ENCODE measurements around the gene CDRT4. TPM values are rescaled to one million over a fixed set of nuclear protein-coding genes. Genes with fewer than 3 reads are reported as not detected.

CDRT4 gene
- total RNA-seq, 1 donor from 2014 or later: 10.1 TPM

DNA sequence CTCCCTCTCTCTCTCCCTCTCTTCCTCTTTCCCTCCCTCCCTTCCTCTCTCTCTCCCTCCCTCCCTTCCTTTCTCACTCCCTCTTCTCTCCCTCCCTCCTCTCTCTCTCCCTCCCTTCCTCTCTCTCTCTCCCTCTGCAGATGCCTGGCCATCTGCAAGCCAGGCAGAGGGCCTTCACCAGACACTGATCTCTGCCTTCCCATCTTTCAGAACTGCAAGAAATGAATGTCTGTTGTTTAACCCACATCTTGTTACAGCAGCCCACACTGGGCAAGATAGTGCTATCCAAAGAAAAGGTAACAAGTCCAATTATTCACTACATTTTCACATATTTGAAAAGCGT, 26.2 kb upstream of the CDRT4 start:
- DNase-seq (ENCODE audit: extremely low spot score, unreplicated experiment): no peak
- no peaks in the 10 kb centered on the region for H3K9me3 Mint-ChIP-seq (ENCODE audit: unreplicated experiment)
- H3K4me1 Mint-ChIP-seq (ENCODE audit: unreplicated experiment): peaks cover 50% of the 10 kb centered on the region
- no peaks in the 10 kb centered on the region for H3K27me3 Mint-ChIP-seq (ENCODE audit: unreplicated experiment)
- H3K27ac Mint-ChIP-seq (ENCODE audit: unreplicated experiment): peak overlapping the region; percentile 73
- H3K4me3 Mint-ChIP-seq (ENCODE audit: unreplicated experiment): no peak overlapping the region
- H3K36me3 Mint-ChIP-seq (ENCODE audit: unreplicated experiment): peaks cover 25% of the 10 kb centered on the region
- TF ChIP-seq, protein P1, sequence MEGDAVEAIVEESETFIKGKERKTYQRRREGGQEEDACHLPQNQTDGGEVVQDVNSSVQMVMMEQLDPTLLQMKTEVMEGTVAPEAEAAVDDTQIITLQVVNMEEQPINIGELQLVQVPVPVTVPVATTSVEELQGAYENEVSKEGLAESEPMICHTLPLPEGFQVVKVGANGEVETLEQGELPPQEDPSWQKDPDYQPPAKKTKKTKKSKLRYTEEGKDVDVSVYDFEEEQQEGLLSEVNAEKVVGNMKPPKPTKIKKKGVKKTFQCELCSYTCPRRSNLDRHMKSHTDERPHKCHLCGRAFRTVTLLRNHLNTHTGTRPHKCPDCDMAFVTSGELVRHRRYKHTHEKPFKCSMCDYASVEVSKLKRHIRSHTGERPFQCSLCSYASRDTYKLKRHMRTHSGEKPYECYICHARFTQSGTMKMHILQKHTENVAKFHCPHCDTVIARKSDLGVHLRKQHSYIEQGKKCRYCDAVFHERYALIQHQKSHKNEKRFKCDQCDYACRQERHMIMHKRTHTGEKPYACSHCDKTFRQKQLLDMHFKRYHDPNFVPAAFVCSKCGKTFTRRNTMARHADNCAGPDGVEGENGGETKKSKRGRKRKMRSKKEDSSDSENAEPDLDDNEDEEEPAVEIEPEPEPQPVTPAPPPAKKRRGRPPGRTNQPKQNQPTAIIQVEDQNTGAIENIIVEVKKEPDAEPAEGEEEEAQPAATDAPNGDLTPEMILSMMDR (IDR thresholded peaks at IDR 0.05): no peak

DNA sequence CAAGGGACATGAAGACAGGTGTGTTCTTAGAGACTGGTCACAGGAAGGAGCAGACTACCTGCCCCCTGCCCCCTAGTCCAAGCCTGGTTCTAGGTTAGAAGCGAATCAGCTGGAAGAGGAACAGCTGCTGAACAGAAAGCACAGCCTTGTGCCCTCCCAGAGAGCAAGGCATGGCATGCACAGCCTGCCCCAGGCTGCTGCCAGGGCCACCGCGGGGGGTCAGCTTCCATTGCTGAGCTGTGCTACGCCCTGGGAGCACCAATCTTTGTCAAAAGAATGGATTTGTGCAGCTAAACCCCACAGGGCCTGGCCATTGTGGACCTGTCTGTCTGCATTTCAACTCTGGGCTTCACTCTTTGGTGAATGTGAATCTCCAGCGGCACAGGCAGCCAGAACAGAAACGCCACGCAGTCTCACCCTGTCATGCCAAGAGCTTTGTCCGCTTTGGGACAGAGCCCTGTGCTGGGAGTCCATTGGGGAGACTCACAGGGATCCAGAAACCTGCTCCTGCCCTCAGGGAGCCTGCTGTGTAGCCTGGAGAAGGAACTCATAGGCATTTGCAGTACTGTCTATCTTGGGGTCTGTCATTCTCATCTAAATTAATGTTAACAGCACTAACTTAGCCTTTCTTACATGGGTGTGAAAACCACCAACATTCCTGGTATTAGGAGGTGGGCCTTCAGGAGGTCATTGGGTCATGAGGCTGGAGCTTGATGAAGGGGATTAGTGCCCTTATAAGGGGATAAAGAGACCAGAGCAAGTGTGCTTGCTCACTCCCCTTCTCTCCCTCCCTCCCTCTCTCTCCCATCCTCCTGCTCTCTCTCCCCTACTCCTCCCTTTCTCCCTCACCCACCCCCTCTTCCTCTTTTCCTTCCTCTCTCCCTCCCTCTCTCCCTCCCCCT, 25.6 kb upstream of the CDRT4 start:
- Mint-ChIP-seq H3K9me3 (ENCODE audit: unreplicated experiment) (no peaks in the 10 kb centered on the region), H3K27ac (ENCODE audit: unreplicated experiment) (peak overlapping the region; percentile 97), H3K4me1 (ENCODE audit: unreplicated experiment) (peaks cover 50% of the 10 kb centered on the region), H3K4me3 (ENCODE audit: unreplicated experiment) (no peak overlapping the region), H3K27me3 (ENCODE audit: unreplicated experiment) (no peaks in the 10 kb centered on the region), H3K36me3 (ENCODE audit: unreplicated experiment) (peaks cover 22% of the 10 kb centered on the region)
- TF ChIP-seq, protein P1 (IDR thresholded peaks at IDR 0.05): no peak
- no peak for DNase-seq (ENCODE audit: extremely low spot score, unreplicated experiment)

DNA sequence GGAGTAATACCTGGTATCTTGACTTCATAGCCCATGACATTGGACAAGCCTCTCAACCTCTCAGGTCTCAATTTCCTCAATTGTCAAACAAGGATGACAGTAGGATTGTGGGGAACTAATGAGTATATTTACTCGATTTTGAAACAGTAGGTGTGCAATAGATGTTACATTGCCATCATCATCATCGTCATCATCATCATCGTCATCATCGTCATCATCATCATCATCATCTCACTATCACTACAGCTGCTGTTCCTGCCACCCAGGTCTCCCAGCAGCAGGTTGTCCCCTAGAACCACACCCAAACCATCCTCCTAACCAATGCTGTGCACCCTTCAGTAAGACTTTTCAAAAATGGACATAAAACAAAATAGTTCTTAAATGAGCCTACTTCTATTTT, 24.8 kb upstream of the CDRT4 start:
- Mint-ChIP-seq H3K9me3 (ENCODE audit: unreplicated experiment) (no peaks in the 10 kb centered on the region), H3K27ac (ENCODE audit: unreplicated experiment) (peak overlapping the region; percentile 97), H3K4me1 (ENCODE audit: unreplicated experiment) (peaks cover 50% of the 10 kb centered on the region), H3K27me3 (ENCODE audit: unreplicated experiment) (no peaks in the 10 kb centered on the region), H3K4me3 (ENCODE audit: unreplicated experiment) (no peak overlapping the region), H3K36me3 (ENCODE audit: unreplicated experiment) (peaks cover 23% of the 10 kb centered on the region)
- DNase-seq (ENCODE audit: extremely low spot score, unreplicated experiment): no peak
- TF ChIP-seq, protein P1 (IDR thresholded peaks at IDR 0.05): no peak

DNA sequence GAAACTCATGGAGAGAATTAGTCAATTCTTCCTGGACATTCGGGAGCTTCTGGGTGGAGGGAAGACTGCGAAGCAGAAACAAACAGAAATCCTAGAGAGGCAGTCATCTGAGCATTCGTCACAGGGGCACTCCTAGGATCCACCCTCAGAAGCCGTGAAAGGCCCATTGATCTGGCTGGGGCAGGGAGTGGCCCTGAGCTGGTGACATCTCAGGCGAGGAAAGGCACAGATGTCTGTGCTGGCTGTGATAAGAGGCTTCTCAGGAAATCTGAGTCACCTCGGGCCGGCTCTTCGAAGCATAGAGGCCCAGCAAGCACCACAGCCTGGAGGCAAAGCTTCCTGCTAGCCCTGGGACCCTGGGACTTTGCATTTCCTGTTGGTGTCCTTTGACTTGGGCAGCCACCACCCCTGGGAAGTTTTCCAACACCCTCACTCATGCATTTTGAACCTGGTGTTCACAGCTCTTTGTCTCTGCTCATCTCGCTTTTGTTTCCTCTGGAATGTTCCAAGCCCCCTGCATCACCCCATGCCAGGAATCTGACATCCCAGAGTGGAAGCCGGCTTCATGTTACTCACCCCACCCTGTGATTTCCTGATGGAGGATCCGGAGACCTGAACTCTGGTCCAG, 23.3 kb upstream of the CDRT4 start:
- Mint-ChIP-seq H3K27ac (ENCODE audit: unreplicated experiment) (peak overlapping the region; percentile 97), H3K9me3 (ENCODE audit: unreplicated experiment) (no peaks in the 10 kb centered on the region), H3K4me3 (ENCODE audit: unreplicated experiment) (no peak overlapping the region), H3K27me3 (ENCODE audit: unreplicated experiment) (no peaks in the 10 kb centered on the region), H3K4me1 (ENCODE audit: unreplicated experiment) (peaks cover 50% of the 10 kb centered on the region), H3K36me3 (ENCODE audit: unreplicated experiment) (peaks cover 16% of the 10 kb centered on the region)
- TF ChIP-seq, protein P1 (IDR thresholded peaks at IDR 0.05): no peak
- no peak for DNase-seq (ENCODE audit: extremely low spot score, unreplicated experiment)

DNA sequence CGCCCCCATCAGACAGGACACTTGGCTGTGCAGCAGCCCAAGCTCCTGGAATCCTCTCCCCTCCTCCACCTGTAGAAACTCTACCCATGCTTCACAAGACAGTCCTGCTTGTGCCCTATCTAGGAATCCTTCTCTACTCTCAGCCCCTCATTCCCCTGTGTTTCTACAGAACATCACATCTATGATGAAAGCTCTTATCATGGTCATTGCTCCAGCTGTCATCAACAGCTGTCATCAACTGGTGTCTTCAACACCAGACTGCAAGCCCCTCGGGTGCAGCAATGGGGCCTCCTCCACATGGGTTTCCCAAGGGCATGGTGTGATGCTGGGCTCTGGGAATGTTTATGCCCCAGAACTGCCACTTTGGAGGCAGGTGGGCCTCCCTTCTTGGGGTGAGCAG, 21.1 kb upstream of the CDRT4 start:
- no peak overlapping the region for H3K4me3 Mint-ChIP-seq (ENCODE audit: unreplicated experiment)
- no peak overlapping the region for H3K27ac Mint-ChIP-seq (ENCODE audit: unreplicated experiment)
- no peaks in the 10 kb centered on the region for H3K27me3 Mint-ChIP-seq (ENCODE audit: unreplicated experiment)
- DNase-seq (ENCODE audit: extremely low spot score, unreplicated experiment): no peak
- H3K9me3 Mint-ChIP-seq (ENCODE audit: unreplicated experiment): no peaks in the 10 kb centered on the region
- H3K4me1 Mint-ChIP-seq (ENCODE audit: unreplicated experiment): peaks cover 38% of the 10 kb centered on the region
- TF ChIP-seq, protein P1 (IDR thresholded peaks at IDR 0.05): no peak
- H3K36me3 Mint-ChIP-seq (ENCODE audit: unreplicated experiment): peaks cover 13% of the 10 kb centered on the region

Data from osteocyte (in vitro differentiated cells).